GM23248 (cell line): Measurements from ENCODE around the gene TMX3.

Experiments
- EZH2 ChIP-seq: fragments of 200-600 bp; sonication (generic); IDR thresholded peaks from 2 replicates; pipeline ENCODE4 v1.6.1; 2018; ENCODE audit warnings: antibody characterized with exemption, mild to moderate bottlenecking; ENCODE audit not compliant: insufficient read depth, poor library complexity, severe bottlenecking
- EZH2phosphoT487 ChIP-seq: fragments of 200-600 bp; sonication (generic); IDR thresholded peaks from 2 replicates; pipeline ENCODE4 v1.6.1; 2018; ENCODE audit warnings: antibody characterized with exemption, moderate library complexity, mild to moderate bottlenecking, low read depth; ENCODE audit not compliant: insufficient read depth

- no peak for TF ChIP-seq EZH2
- TF ChIP-seq EZH2phosphoT487 = no peak
These were observed 48.5 kb downstream of the TMX3 start for GRCh38 chr18:68666381-68666780.
